Measurements from ENCODE around the gene DDRGK1.

DDRGK1 gene

DNA sequence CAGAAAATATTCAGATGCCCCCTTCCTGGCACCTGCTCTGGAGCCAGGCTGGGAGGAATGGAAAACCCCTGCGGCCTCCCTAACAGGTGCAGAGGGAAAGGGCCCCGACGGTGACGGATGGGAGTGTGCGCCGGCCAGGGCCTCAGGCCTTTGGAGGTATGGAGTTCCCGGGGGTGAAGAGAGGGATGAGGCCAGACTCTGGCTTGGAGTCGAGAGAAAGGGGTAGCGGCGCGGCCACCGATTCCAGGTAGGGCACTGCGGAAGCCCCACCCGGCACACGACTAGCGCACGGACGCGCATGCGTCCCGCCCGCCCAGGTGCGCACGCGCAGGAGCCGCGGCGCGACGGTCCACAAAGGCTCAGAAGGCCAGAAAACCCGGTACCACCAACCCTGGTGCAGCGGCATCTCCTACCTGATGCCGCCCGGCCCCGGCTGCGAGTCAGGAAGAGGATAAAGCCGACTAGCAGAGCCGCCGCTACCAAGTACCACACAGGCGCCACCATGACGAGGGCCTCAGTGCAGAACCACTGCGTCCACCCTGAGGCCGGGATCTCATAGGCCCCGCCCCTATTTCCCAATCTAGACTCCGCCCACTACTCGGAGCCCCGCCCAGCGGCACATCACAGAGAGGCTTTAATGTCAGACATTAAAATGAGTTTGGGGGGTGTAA, at the start of gene DDRGK1:
DDRGK1 (minus strand) TSS at position 559 of the 671 bp plus-strand sequence; CDS start at position 504, 55 bp downstream.
- peak; percentile 79 to 83 for DNase-seq (ENCODE audit: low read depth in 2 of 2, low spot score in 1 of 2)

DNA sequence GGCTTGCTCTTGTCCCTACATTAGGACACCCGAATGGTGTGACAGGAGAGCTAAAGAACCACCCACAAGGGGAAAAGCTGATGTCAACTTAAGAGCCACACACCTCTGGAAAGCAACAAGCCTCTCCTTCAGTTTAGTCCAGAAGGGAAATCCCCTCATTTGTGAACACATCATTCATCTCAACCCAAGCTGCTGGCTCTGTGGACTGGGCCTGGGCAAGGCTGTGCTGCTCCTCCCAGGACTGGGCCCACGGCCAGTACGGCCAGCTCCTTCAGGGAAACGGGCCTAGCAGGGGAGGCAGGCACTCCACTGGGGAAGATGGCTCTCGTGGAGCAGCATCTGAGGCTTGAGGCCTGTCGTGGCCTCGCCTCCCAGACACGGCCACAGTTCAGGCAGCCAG, 47.3 kb upstream of the DDRGK1 start:
- no peak for DNase-seq (ENCODE audit: low read depth in 2 of 2, low spot score in 1 of 2)

DNA sequence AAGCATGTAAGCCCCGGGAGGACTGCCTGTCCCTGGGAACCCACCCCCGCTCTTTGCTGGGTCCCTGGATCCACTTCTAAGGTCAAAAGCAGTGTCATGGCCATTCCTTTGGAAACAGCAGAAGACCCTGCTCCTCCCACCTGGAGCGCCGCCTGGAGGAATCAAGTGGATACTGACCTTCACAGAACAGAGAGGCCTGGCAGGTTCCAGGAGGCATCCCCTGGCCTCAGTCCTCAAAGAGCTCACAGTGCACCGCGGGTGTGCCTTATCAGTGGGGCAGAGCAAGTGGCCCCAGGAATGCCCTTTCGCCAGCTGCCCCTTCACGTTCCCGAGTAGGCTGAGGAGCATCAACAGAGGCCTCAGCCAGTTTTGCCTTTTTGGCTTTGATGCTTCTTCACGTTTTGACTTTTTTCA, 45.6 kb upstream of the DDRGK1 start:
- DNase-seq (ENCODE audit: low read depth in 2 of 2, low spot score in 1 of 2), result no peak

DNA sequence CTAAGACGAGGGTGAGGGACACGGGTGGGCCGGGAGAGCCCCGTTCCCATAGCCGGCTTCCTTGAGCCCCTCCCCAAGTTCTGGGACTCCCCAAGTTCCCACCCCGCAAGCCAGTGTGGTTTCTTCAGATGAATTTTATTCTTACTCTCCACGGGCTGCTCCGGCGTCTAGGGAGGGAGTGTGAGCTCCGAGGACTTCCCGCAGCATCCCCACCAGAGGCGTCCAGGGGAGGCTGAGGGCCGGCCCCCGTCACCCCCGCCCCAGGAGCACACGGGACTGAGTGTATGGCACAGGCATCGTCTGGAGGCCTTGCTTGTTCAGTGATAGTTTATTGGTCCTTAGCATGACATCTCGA, 44.5 kb upstream of the DDRGK1 start:
- DNase-seq (ENCODE audit: low read depth in 2 of 2, low spot score in 1 of 2), result no peak

DNA sequence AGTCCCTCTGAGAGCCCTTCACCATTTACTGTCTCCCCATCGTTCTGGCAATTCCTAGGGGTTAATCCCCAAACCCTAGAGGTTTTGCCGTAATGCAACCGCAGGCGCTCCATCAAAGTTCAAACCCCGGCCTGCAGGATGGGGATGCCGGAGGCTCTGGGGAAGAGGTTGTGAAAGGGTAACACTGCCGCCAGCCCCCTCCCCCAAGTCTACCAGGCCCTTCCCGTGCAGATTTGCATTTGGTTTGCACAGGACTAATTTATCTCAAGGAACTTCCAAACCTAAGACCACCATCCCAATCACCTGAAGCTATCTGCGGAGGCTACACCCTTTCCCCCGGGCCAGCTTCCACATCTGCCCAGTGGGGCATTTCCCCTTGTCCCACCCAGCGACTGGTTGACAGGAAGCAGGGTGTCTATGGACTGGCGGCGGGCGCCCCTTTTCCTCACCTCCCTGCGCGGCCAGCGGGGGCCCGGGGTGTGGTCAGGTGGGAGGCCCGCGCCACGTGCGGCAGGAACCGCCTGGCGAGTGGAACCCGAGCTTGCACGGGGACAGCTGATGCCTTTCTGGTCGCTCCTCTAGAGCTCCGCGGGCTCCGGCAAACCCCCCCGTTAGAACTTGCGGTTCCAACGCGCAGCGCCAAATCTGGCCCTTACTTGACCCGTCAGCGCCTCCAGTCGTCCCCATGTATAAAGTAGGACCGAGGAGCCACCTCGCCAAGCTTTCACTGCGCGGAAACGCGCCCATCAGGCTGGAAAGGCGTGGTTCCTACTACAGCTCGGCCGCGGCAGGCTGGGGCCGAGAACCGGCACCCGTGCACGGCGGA, 43.9 kb upstream of the DDRGK1 start:
- no peak for DNase-seq (ENCODE audit: low read depth in 2 of 2, low spot score in 1 of 2)

DNA sequence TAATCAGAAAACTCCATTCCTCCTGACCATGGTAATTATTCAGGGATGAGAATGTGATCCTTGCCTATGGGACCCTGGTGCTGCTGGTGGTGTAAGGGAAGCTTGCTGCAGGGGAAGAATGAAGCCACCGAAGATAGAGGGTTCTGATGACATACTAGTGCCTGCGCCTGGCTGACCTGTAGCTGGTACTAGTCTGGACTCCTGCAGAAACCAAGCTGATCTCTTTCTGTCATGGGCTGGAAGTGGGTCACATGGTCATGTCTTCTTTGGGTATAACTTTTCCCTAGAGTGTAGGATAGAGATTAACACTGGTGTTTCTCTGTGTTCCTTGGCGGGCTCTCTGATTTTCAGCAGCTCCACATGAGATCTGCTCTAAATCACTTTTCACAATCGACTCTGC, 43.2 kb upstream of the DDRGK1 start:
- no peak for DNase-seq (ENCODE audit: low read depth in 2 of 2, low spot score in 1 of 2)

DNA sequence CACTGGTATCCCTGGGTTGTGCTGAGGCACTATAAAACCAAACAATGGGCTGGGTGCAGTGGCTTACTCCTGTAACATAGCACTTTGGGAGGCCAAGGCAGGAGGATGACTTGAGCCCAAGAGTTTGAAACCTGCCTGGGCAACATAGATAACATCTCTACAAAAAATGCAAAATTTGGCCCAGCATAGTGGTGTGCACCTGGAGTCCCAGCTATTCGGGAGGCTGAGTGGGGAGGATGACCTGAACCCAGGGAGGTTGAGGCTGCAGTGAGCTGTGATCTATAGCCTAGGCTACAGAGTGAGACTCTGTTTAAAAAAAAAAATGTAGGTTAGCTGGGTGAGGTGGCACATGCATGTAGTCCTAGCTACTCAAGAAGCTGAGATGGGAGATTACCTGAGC, 42.2 kb upstream of the DDRGK1 start:
- no peak for DNase-seq (ENCODE audit: low read depth in 2 of 2, low spot score in 1 of 2)

DNA sequence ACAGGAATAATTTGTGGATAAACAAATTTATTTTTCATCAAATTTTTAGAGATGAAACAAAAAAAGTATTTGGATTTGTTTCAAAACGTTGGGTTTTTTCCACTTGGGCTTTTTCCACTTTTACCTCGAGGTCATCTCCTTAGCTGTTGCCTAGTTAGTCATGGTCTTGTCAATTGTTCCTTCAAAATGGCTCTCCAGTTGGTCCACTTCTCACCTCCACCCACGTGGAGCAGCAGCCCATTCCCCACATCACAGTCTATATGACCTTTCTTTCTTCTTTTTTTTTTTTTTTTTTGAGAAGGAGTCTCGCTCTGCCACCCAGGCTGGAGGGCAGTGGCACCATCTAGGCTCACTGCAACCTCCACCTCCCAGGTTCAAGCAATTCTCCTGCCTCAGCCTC, 41.2 kb upstream of the DDRGK1 start:
- no peak for DNase-seq (ENCODE audit: low read depth in 2 of 2, low spot score in 1 of 2)

DNA sequence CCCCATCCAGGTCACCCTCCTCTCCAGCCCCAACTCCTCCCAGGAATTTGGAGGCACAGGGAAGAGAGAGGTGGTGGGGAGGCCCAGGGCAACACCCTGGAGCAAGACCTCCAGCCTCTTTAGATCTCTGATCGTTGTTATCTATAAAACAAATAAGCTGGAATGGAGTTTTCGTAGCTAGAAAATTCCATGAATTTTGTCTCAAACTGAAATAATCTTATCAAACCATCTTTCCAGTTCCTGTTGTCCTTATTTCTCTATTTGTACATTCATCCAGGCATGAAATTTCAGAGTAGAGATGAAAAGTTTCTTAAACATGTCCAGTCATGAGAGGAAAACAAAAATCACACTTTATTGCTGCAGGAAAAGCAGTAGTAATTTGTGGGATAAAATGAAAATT, 40.7 kb upstream of the DDRGK1 start:
- DNase-seq (ENCODE audit: low read depth in 2 of 2, low spot score in 1 of 2), result no peak

DNA sequence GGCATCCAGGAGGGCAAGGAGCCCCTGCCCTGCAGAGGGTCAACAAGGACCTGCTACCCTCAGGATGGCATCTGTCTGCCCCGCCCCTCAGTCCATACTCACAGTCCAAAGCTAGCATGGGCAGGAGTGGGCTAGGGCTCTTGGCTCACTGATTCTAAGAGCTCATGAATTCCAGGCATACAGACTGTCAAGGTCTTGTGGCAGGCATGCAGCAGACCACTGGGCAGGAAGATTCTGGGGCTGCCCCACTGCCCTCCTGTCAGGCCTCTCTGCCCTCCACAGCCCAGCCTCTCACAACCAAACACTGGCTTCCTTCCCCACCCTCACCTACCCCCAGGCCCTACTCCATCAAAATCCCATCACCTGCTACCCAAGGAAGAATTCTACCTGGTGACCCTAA, 40.1 kb upstream of the DDRGK1 start:
- no peak for DNase-seq (ENCODE audit: low read depth in 2 of 2, low spot score in 1 of 2)

DNA sequence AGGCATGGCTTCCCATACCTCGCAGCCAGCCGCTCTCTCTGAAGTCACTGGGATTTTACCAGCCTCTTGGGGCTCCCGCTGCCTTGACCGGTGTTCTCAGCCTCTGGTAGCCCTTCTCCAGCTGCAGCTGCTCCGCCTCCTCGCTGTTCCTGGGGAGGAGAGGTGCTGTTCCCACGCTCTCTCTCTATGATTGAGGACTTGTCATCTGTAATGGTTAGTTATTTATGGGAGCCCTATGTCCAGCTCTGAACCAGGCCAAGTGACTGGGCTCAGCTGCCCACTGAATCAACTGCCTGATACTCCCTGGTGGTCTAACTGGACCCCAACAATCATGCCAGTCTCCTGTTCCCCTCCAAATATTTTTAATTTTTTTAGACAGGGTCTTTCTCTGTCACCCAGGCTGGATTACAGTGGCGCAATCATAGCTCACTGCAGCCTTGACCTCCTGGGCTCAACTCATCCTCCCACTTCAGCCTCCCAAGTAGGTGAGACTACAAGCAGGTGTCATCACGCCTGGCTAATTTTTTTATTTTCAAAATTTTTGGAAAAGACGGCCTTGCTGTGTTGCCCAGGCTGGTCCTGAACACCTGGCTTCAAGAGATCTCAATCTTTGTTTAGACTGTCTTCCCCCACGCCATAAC, 39.4 kb upstream of the DDRGK1 start:
- no peak for DNase-seq (ENCODE audit: low read depth in 2 of 2, low spot score in 1 of 2)

DNA sequence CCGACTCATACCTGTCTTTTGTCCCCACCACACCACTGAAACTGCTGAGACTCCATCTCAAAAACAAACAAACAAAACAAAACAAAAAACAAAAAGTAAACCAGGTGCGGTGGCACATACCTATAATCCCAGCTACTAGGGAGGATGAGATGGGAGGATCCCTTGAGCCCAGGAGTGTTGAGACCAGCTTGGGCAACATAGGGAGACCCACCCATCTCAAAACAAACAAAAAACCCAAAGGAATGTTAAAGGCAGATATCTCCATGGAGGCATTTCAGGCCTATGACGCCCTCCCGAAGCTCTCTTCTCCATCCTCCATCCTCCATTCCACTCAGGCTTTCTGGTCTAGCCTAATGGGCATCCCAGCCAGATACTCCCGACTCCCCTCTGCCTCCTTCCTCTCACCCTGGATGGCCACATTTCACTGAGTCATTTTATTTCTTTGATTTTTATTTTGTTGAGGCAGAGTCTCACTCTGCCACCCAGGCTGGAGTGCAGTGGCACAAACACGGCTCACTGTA, 37.8 kb upstream of the DDRGK1 start:
- no peak for DNase-seq (ENCODE audit: low read depth in 2 of 2, low spot score in 1 of 2)

DNA sequence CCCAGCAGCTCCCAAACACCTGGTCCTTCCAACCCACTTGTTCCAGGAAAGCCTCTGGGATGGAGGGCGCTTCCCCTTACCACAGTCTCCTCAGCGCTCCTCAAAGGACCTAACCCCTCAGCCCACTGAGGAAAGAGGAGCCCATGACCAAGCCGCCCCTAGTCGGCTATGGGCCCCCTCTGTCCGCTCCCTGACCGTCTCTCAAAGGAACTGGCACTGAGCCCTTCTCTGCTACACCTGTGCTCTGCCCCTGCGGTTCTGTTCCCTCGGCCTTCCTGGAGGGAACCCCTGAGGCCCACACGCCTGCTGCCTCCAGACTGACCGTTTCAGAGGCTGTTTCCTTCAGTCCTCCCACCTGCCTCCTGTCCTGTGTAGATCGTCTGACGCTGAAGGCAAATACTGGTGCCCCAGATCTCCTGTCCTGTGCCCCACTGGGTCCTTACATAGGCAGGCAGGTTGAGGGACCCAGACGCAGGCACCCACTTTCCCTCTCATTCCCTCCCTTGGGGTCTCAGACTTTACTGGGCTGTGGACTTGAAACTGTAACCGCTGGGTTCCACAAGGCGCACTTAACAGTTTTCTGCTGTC, 36.4 kb upstream of the DDRGK1 start:
- no peak for DNase-seq (ENCODE audit: low read depth in 2 of 2, low spot score in 1 of 2)

DNA sequence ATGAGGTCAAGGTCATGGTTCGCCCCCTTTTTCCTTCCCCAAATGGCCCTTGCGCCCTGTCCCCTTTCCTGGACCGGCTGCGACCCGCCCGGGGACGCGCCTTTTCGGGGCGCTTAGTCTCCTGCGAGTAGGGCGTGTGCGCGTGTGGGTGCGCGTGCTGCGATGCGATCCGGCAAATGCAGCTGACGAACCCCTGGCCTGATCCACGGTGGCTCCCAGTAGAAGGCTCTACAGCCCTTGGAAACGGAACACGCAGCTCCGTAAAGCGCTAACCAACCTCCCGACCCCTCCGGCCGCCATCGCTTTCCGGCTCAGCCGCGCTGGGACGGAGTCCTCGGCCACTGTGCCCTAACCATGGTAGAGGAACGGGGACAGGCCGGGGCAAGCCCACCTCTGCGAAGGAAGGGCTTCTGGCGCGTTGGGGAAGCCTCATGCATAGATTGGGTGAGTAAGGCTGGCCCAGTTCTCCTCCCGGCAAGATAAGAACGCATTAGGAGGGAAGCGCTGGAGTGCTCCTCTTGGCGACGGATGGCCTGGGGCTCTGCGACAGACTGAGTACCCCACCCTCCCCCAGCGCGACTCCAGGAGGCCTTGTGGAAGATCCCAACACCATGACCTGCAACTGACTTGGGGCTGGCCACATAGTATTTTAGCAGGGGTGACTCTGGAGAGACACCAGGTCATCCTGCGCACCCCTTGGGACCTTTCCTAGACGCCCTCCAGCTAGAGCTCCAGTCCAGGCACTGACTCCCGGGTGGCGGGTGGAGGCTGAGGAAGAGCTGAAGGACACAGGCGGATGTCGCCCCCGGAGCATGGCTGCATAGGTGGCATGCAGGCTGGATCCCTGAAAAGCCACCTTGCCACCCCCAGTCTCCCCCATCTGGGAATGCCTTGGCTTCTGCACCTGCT, 35.6 kb upstream of the DDRGK1 start:
- DNase-seq (ENCODE audit: low read depth in 2 of 2, low spot score in 1 of 2), result no peak

DNA sequence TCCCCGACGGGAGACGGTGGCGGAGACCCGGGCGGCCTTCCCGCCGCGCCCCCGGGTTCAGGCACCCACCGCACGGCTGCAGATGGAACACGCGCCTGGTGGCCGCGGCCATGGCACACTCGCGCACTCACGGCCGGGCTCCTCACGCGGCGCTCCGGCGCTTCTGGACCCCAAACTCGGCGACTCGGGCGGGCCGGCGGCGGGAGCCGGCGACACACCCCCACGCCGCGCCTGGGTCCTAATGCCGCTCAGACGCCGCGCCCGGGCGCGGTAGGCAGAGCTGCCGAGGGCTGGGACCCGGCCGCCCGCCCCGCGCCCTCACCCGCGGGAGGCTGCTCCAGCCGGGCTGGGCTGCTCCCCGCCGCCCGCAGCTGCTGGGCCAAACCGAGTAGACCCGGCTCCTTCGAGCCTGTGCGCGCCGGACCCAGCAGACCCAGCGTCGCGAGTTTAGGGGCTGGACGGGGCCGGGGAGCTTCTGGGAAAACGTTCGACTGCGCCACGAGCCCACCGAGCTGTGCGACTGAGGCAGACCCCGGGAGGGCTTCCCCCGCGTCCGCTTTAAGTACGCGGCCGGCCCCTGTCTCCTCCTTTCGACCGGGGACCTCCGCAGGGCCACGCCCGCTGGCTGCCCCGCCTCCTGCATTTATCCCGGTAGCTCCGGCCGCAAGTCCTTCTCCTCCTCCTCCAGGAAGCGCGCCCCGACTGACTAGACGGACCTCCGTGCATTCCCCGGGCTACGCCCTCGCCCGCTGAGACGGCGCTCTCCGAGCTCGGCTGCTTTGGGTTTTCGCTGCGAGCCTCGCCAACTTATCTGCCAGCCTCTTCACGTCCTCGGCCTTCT, 34.8 kb upstream of the DDRGK1 start, which contains the start of gene SLC4A11:
SLC4A11 (minus strand) TSS at position 165 of the 841 bp plus-strand sequence; CDS start at position 112, 53 bp downstream.
- no peak for DNase-seq (ENCODE audit: low read depth in 2 of 2, low spot score in 1 of 2)

DNA sequence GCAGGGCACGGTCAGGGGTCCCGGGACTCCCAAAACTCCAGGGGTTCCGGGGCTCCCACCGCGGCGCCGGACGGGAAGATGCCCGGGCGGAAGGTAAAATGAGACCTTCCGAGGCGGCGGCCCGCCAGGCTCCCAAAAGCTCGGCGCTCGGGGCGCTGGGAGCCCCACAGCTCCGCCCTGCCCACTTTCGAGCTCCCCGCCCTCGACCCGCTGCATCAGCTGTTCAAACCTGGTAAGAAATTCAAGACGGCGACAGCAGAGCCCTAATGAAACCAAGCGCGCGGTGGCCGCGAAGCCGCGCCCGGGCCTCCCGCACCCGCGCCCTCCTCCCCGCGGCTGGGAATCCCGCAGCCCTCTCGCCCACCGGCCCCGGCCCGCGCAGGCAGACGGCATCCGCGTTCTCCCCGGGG, 34.1 kb upstream of the DDRGK1 start:
- peak in 1 of 2 donors; percentile 18 for DNase-seq (ENCODE audit: low read depth in 2 of 2, low spot score in 1 of 2)

DNA sequence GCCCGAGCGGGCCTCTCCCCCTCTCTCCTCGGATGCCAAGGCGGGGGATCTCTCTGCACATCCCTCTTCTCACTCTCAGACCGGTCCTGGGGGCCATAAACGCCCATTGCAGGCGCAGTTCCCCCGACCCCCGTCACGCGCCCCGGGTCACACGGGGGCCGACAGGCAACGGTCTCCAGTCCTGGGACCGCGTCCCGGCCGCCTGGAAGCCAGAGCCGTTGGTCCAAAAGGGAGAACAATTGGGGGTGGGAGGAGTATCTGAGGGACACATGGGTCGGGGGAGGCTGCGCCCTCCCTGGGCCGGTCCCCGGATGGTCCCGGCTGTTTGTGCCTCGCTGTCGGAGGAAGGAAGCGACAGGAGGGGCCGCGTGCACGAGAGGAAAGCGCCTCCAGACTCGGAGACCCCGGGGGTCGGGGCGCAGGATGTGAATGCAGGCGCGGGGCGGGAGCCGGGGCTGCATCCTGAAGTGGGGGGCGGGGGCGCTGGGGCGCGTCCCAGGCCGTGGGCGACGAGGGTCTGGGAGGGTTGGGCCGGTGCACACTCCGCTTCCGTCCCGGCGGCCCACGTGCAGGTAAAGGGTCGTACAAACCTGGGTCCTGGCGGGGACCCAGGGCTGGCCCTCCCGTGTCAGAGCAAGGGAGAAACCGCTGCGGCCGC, 33.6 kb upstream of the DDRGK1 start:
- no peak for DNase-seq (ENCODE audit: low read depth in 2 of 2, low spot score in 1 of 2)

DNA sequence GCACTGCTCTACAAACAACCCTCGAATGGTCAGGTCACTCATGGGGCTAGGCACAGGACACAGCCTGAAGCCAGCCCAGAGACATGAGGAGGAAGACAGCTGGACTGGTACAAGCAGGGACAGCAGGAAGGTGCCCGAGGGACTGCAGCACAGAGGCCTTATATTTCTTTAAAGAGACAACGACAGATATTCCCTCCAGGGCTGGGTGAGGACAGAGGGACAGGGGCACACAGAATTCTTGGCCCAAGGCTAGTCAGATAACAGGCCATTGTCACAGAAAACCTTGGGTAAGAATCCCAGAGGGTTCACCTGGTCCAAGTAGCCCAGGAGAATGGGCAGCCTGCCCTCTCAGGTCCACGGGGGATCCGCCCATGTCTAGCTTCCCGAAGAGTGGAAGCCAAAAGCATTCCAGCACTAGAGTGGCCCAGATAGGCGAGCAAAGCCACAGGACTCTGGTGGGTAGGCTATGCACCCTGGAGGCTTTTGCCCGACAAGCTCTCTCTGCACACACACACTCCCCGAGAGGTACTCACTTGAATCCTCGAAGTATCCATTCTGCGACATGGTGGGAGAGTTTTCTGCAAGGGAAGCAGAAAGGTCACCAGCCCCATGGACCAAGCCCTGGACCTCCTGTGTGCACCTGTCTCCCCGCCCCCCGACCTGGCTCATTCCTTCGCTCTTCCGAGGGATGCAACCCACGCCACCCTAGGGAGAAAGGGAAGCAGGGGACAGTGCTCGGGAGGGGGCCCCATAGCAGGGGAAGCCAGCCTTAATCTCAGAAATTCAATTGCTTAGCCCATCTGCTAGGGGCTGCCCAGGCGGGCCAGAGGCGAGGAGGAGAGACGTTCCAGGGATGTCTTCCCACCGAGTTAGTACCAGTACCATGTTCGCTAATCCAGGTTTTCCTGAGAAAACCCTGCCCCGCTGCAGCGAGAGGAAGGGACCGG, 32.8 kb upstream of the DDRGK1 start:
- DNase-seq (ENCODE audit: low read depth in 2 of 2, low spot score in 1 of 2), result no peak
